ENCODE results near the gene SPTLC1. TPM values are rescaled to one million over a fixed set of nuclear protein-coding genes. Genes with fewer than 3 reads are reported as not detected.
"Not testable (repeated sequence)": the region's sequence is repeated elsewhere in the genome, so short reads cannot be mapped to it uniquely, and the experiment has no call there.

The SPTLC1 gene
- total and polyA plus RNA-seq, 4 donors = 22.7 to 52.2 (median 43.9) TPM

DNA sequence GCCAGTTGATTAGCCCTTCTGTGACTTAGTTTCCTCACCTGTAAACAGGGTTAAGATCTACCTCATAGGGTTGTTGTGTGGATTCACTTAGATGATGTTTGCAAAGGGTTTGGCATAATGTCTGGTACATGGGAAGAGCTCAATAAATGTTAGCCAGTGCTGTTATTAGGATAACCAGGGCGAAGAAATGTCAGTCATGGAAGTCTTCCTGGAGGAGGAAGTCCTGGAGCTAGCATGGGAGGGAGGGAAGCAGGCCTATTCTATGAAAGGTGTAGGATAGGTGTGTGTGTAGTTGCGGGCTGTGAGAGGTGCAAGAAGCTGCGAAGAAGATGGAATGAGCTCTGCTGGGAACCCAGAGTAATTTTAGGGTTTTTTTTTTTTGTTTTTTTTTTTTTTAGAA is 30.6 kb upstream of the SPTLC1 start:
- not testable (repeated sequence) for DNase-seq; H3K27ac ChIP-seq (ENCODE audit: low read depth in 1 of 2, low read length in 2 of 2); ATAC-seq (ENCODE audit: low FRiP score); H3K4me3 ChIP-seq (ENCODE audit: low read length in 2 of 2); H3K27me3 ChIP-seq (ENCODE audit: control insufficient read depth in 1 of 2, insufficient read depth in 2 of 2, low read length in 1 of 2); H3K4me1 ChIP-seq (ENCODE audit: control insufficient read depth in 1 of 2, insufficient read depth in 2 of 2, low read length in 2 of 2); H3K36me3 ChIP-seq (ENCODE audit: control insufficient read depth in 1 of 2, insufficient read depth in 2 of 2, low read length in 1 of 2); H3K9me3 ChIP-seq (ENCODE audit: control insufficient read depth, low read length)
- intact Hi-C loops (cut with DNase I) = loop anchor here in 1 of 2 donors (2.0 to 10.0 kb wide), 2 partner anchors 489 to 649 kb away; no protein-coding TSS in a partner anchor
- WGBS, 2 donors = 91 to 95% methylated on average over 3 of the region's 3 CpGs

DNA sequence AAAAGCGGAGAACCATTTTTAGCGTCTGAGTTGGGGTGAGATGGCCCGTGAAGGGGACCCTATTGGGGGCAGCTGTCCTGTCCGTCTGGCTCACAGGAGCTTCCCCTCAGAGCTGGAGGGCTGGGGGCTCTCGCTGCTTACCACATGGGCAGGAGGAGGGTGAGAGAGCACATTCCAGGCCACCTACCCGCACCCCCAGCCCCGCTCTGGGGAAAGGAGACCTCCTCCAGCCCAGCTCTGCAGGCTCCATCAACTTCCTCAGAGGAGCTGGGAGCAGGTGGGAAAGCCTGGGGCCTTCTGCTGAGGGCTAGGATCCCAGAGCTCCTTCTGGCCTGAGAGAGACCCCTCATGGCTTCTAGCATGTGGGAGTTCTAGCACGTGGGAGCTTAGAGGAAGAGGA is 27.1 kb upstream of the SPTLC1 start:
- Histone ChIP-seq H3K4me1 (ENCODE audit: control insufficient read depth in 1 of 2, insufficient read depth in 2 of 2, low read length in 2 of 2) (no peaks in the 10 kb centered on the region), H3K27me3 (ENCODE audit: control insufficient read depth in 1 of 2, insufficient read depth in 2 of 2, low read length in 1 of 2) (no peaks in the 10 kb centered on the region), H3K4me3 (ENCODE audit: low read length in 2 of 2) (no peak overlapping the region), H3K36me3 (ENCODE audit: control insufficient read depth in 1 of 2, insufficient read depth in 2 of 2, low read length in 1 of 2) (no peaks in the 10 kb centered on the region), H3K27ac (ENCODE audit: low read depth in 1 of 2, low read length in 2 of 2) (no peak overlapping the region), H3K9me3 (ENCODE audit: control insufficient read depth, low read length) (no peaks in the 10 kb centered on the region)
- ATAC-seq (ENCODE audit: low FRiP score) (no peak), DNase-seq (no peak)
- intact Hi-C loops (cut with DNase I) = loop anchor here in 1 of 2 donors (5.0 to 10.0 kb wide), 2 partner anchors 90 to 652 kb away; no protein-coding TSS in a partner anchor
- whole genome bisulfite sequencing, 2 donors = 86 to 89% methylated on average over 8 of the region's 8 CpGs

DNA sequence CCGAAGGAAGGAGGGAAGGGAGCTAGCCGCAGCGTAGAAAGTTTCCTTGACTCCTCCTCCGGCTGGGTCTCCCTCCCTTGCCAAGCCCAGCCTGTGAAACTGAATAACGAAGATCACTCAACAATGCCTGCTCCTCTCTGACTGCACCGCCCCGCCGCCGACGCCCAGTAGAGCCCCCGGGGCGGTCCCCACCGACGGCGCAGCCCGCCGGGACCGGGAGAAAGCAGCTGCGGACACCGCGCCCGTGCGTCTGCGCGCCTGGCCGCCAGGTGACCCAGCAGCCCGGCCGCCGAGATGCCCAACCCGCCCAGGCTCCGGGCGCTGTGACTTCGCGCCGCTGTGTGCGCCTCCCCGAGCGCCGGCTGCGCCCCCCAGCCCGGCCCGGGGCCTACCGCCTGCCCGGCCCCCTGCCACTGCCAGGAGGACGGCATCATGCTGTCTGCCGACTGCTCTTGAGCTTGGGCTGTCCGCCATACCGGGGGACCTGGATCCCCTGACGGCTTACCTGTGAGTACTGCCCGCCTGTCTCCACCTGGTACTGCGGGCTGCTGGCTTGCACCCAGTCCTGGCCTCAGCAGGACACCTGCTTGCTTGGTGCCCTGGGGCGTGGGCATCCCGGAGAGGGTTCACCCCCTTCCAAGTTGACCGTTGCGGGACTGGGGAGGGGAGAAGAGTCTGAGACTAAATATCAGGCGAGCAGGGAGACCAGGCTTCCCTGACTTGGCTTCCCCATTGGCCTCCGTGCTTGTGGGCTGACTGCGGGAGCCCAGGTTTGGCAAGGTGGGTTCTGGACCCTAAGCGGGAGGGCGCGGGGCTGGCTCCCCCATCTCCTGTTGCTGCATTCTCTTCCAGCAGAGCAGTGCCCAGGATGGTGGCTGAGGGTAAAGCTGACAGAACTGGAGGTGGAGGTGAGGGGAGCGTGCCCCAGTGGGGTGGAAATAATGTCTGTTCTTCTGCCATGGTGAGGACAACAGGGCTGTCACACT is 26.2 kb upstream of the SPTLC1 start:
- Histone ChIP-seq H3K36me3 (ENCODE audit: control insufficient read depth in 1 of 2, insufficient read depth in 2 of 2, low read length in 1 of 2) (no peaks in the 10 kb centered on the region), H3K9me3 (ENCODE audit: control insufficient read depth, low read length) (no peaks in the 10 kb centered on the region), H3K27me3 (ENCODE audit: control insufficient read depth in 1 of 2, insufficient read depth in 2 of 2, low read length in 1 of 2) (no peaks in the 10 kb centered on the region), H3K4me1 (ENCODE audit: control insufficient read depth in 1 of 2, insufficient read depth in 2 of 2, low read length in 2 of 2) (no peaks in the 10 kb centered on the region), H3K27ac (ENCODE audit: low read depth in 1 of 2, low read length in 2 of 2) (no peak overlapping the region), H3K4me3 (ENCODE audit: low read length in 2 of 2) (no peak overlapping the region)
- 16 to 17% methylated on average over 55 to 62 of the region's 62 CpGs for WGBS, 2 donors
- ATAC-seq (ENCODE audit: low FRiP score) (peak; percentile 27), DNase-seq (peak in 1 of 2 donors; percentile 79)
- intact Hi-C loops (cut with DNase I) = loop anchor here in 1 of 2 donors (5.0 to 10.0 kb wide), 2 partner anchors 91 to 653 kb away; no protein-coding TSS in a partner anchor

DNA sequence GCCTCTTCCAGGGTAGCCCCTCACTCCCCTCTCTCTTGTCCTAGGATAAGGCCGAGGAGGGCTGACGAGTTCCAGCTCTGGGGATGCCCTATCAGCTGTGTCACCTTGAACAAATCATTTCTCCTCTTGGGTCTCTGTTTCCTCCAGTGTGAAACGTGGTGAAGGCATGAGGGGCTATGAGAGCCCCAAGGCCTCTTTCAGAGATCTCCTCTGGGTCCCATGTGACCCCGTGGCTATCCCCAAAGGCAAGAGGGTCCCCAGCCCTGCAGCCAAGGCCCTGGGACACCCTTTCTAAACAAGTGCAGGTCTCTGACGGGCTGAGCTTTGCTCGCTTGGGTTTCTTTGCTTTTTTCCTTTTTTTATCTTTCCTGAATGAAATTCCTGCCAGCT is 25.5 kb upstream of the SPTLC1 start:
- Histone ChIP-seq H3K27me3 (ENCODE audit: control insufficient read depth in 1 of 2, insufficient read depth in 2 of 2, low read length in 1 of 2) (no peaks in the 10 kb centered on the region), H3K4me3 (ENCODE audit: low read length in 2 of 2) (no peak overlapping the region), H3K36me3 (ENCODE audit: control insufficient read depth in 1 of 2, insufficient read depth in 2 of 2, low read length in 1 of 2) (no peaks in the 10 kb centered on the region), H3K9me3 (ENCODE audit: control insufficient read depth, low read length) (no peaks in the 10 kb centered on the region), H3K27ac (ENCODE audit: low read depth in 1 of 2, low read length in 2 of 2) (no peak overlapping the region), H3K4me1 (ENCODE audit: control insufficient read depth in 1 of 2, insufficient read depth in 2 of 2, low read length in 2 of 2) (no peaks in the 10 kb centered on the region)
- 2 to 8% methylated on average over 6 of the region's 6 CpGs for WGBS, 2 donors
- no peak for DNase-seq
- intact Hi-C loops (cut with DNase I) = loop anchor here in 1 of 2 donors (5.0 to 10.0 kb wide), 2 partner anchors 92 to 654 kb away; no protein-coding TSS in a partner anchor
- no peak for ATAC-seq (ENCODE audit: low FRiP score)

DNA sequence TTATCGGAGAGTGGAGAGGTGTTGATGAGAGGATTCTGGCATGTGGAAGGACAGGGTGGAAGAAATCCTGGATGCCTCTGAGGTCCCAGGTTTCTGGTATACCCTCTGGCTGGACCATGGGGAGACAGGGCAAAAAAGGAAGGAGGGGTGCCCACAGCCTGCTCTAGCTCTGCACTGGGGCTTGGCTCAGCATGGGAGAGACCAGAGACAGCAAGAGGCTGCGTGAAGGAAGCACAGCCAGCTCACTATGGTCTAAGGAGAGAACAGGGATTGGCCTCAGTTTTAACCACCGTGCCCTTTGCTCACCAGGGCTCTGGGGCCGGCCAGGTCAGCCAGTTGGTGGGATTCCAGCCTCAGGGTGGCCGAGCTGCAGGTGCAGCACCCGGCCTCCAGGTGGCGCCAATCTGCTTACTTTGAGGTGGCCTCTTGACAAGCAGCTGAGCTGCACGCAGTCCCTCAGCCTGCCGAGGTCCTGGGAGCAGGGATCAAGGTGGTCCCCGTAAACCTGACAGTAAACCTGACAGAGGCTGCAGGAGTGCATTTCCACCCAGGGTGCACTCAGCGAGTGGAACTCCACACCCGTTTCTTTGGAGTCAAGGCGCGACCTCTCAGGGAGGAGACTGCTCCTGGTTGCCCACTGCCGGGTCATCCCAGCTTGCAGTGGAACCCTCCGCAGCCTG is 25.0 kb upstream of the SPTLC1 start:
- no peak overlapping the region for H3K4me3 ChIP-seq (ENCODE audit: low read length in 2 of 2)
- ATAC-seq (ENCODE audit: low FRiP score) (peak; percentile 81), DNase-seq (peak; percentile 86 to 93)
- no peaks in the 10 kb centered on the region for H3K4me1 ChIP-seq (ENCODE audit: control insufficient read depth in 1 of 2, insufficient read depth in 2 of 2, low read length in 2 of 2)
- no peak overlapping the region for H3K27ac ChIP-seq (ENCODE audit: low read depth in 1 of 2, low read length in 2 of 2)
- intact Hi-C loops (cut with DNase I) = loop anchor here in 1 of 2 donors (5.0 to 10.0 kb wide), 2 partner anchors 92 to 655 kb away; no protein-coding TSS in a partner anchor
- 25 to 27% methylated on average over 16 of the region's 16 CpGs for WGBS, 2 donors
- no peaks in the 10 kb centered on the region for H3K27me3 ChIP-seq (ENCODE audit: control insufficient read depth in 1 of 2, insufficient read depth in 2 of 2, low read length in 1 of 2)
- H3K9me3 ChIP-seq (ENCODE audit: control insufficient read depth, low read length) = no peaks in the 10 kb centered on the region
- H3K36me3 ChIP-seq (ENCODE audit: control insufficient read depth in 1 of 2, insufficient read depth in 2 of 2, low read length in 1 of 2) = no peaks in the 10 kb centered on the region

DNA sequence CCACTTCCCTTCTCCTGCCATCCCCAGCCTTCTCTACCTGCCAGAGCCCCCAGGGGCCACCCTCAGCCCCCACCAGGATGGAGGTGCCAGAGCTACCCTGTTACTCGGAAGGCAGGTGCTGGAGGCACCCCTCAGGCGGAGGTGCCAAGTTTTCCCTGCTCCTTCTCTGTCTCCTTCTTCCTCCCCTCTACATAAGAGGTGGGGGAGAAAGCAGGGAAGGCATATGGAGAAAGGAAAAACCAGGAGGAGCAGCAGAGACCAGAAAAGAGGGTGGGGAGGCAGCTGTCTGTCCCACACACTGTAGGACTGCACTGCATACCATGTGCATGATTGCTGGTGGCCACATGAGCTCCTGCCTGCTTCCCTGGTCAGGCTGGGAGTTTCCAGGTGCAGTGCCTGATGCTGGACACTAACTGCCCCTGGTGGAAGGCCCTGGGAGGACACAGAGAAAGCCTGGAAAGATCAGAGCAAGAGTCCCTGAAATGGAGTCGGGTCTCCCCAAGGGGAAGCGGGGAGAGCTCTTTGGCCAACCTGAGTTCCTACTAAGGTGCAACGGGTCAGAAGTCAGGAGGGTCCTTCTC is 23.8 kb upstream of the SPTLC1 start:
- not testable (repeated sequence) for H3K4me3 ChIP-seq (ENCODE audit: low read length in 2 of 2); DNase-seq; H3K36me3 ChIP-seq (ENCODE audit: control insufficient read depth in 1 of 2, insufficient read depth in 2 of 2, low read length in 1 of 2); H3K9me3 ChIP-seq (ENCODE audit: control insufficient read depth, low read length); H3K27me3 ChIP-seq (ENCODE audit: control insufficient read depth in 1 of 2, insufficient read depth in 2 of 2, low read length in 1 of 2); H3K27ac ChIP-seq (ENCODE audit: low read depth in 1 of 2, low read length in 2 of 2); ATAC-seq (ENCODE audit: low FRiP score); H3K4me1 ChIP-seq (ENCODE audit: control insufficient read depth in 1 of 2, insufficient read depth in 2 of 2, low read length in 2 of 2)
- intact Hi-C loops (cut with DNase I) = loop anchor here in 1 of 2 donors (10.0 kb wide), 1 partner anchor 96 kb away; no protein-coding TSS in a partner anchor
- 92 to 98% methylated on average over 5 of the region's 5 CpGs for WGBS, 2 donors

DNA sequence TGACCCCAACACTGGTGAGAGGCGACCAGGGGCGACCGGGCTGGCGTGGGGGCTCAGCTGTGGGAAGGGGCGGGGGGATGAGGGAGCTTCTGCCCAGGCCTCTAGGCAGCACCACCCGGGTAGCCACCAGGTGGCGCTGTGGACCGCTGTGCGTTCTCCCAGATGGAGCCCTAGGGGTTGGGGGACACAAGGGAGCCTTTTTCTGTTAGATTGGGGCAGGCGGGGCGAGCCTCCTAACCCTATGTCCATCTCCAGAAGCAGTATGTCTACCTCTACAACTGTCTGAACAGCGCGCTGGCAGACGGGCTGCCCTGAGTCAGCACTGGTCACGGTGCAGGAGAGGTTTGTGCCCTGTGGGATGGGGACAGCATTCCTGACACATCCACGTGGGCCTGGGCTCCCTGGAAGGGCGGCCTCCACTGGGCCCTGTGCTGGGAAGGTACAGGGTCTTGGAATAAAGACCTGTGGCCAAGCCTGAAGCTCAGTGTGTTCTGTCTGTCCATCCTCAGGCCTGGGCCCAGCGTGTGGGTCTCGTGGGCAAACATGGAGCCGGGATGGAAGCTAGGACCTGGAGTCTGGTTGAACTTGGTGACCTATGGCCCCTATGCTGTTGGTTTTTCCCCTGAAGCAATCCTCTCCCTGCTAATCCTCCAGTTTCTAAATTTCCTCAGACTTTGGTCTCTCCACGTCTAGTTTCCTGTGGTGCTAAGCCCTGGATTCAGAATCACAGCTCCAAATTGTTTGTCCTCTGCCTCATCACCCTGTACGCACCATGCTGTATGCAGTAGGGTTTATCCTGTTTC is 23.1 kb upstream of the SPTLC1 start:
- DNase-seq (peak; percentile 73 to 92), ATAC-seq (ENCODE audit: low FRiP score) (peak; percentile 62)
- H3K9me3 ChIP-seq (ENCODE audit: control insufficient read depth, low read length) = no peaks in the 10 kb centered on the region
- H3K4me1 ChIP-seq (ENCODE audit: control insufficient read depth in 1 of 2, insufficient read depth in 2 of 2, low read length in 2 of 2) = no peaks in the 10 kb centered on the region
- no peaks in the 10 kb centered on the region for H3K36me3 ChIP-seq (ENCODE audit: control insufficient read depth in 1 of 2, insufficient read depth in 2 of 2, low read length in 1 of 2)
- H3K4me3 ChIP-seq (ENCODE audit: low read length in 2 of 2) = no peak overlapping the region
- H3K27ac ChIP-seq (ENCODE audit: low read depth in 1 of 2, low read length in 2 of 2) = no peak overlapping the region
- WGBS, 2 donors = 42 to 44% methylated on average over 22 of the region's 22 CpGs
- intact Hi-C loops (cut with DNase I) = loop anchor here in 1 of 2 donors (10.0 kb wide), 1 partner anchor 96 kb away; no protein-coding TSS in a partner anchor
- no peaks in the 10 kb centered on the region for H3K27me3 ChIP-seq (ENCODE audit: control insufficient read depth in 1 of 2, insufficient read depth in 2 of 2, low read length in 1 of 2)

Data from aorta (tissue), 5 donors.